Breast epithelium (tissue), 3 donors: ENCODE measurements around the gene NOL6.

Experiments used
- CTCF ChIP-seq, 3 donors: fragments of 450-650 bp; IDR thresholded peaks; one replicate each; pipeline ENCODE4 v1.5.1; 2016 to 2017; ENCODE audit warnings: antibody characterized with exemption in 3 of 3, mild to moderate bottlenecking in 3 of 3, moderate library complexity in 3 of 3
- POLR2A ChIP-seq: fragments of 450-650 bp; IDR thresholded peaks from one replicate; pipeline ENCODE4 v1.6.1; 2016; ENCODE audit warnings: antibody characterized with exemption, mild to moderate bottlenecking, moderate library complexity
- POLR2AphosphoS5 ChIP-seq, 3 donors: sonication (generic); formaldehyde crosslinking; IDR thresholded peaks; one replicate each; pipeline ENCODE4 v1.6.1; 2017; ENCODE audit warnings: antibody characterized with exemption in 3 of 3

GRCh38 chr9:33459115-33459514 lies 14.6 kb downstream of the NOL6 start:
- TF ChIP-seq CTCF (IDR thresholded peaks at IDR 0.05) = no peak
- no peak for TF ChIP-seq POLR2A
- TF ChIP-seq POLR2AphosphoS5 (IDR thresholded peaks at IDR 0.05) = no peak
